Fibroblast of upper back skin (primary cell): ENCODE results near the gene KPNA2.
"Not testable (repeated sequence)": the region's sequence is repeated elsewhere in the genome, so short reads cannot be mapped to it uniquely, and the experiment has no call there.

Experiments used
- DNase-seq: peaks from one replicate; pipeline ENCODE4 v3.0.0-alpha.2; 2013

KPNA2 gene

DNA sequence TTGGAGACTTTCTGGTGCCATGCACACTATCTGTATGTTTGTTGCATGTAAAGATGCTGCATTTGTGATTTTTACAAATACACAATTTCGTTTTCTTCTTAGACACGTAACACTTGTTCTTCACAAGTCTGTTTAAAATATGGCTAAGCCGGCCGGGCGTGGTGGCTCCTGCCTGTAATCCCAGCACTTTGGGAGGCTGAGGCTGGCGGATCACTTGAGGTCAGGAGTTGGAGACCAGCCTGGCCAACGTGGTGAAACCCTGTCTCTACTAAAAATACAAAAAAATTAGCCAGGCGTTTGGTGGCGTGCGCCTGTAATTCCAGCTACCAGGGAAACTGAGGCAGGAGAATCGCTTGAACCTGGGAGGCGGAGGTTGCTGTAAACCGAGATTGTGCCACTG lies 14.7 kb upstream of the KPNA2 start:
- DNase-seq, result not testable (repeated sequence)

DNA sequence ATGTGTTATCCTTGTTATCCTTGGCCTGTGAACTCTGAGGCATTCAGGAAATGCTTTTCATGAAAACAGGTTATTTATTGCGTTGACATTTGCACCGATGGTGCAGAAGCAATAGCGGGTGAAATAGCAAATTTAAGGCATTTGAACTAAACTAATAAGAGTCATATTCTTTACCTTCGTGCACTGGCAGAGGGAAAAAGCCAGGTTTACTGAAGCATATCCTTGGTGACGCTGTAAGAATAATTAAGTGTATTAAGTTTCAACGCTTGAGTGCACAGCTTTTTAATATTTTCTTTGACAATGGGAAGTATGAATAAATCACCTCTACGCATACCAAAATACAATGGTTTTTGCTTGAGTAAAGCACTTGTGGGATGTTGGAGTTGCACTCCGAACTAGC lies 13.6 kb upstream of the KPNA2 start:
- DNase-seq, result no peak

GRCh38 chr17:68022547-68022946 lies 13.0 kb upstream of the KPNA2 start:
- not testable (repeated sequence) for DNase-seq

DNA sequence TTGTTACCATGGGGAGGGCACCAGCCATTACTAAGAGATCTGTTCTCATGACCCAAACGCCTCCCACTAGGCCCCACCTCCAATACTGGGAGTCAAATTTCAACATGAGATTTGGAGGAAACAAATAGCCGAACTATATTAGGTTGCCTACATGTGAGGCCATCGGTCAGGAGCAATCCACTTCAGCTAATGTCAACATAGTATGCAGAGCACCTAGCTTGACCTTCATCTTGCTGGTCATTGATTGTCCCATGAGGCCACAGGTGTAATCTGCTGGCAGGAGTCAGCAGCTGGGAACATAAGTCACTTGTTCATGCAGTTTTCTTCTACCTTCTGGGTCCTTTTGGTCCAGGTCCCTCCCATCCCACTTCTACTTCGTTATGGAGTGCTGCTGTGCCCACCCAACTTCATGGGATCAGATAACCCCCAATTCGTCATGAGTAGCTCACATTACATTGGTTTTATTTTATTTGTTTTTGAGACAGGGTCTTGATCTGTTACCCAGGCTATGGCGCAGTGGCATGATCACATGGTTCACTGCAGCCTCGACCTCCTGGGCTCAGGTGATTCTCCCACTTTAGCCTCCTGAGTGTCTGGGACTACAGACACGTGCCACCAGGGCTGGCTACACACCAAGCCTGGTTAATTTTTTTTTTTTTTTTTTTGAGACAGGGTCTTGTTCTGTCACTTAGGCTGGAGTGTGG lies 5.9 kb upstream of the KPNA2 start:
- no peak for DNase-seq

- peak; percentile 77 for DNase-seq
Measured at GRCh38 chr17:68033636-68034451, 1.7 kb upstream of the KPNA2 start.

- DNase-seq, result no peak
Measured at GRCh38 chr17:68034452-68034776, 1.1 kb upstream of the KPNA2 start.

DNA sequence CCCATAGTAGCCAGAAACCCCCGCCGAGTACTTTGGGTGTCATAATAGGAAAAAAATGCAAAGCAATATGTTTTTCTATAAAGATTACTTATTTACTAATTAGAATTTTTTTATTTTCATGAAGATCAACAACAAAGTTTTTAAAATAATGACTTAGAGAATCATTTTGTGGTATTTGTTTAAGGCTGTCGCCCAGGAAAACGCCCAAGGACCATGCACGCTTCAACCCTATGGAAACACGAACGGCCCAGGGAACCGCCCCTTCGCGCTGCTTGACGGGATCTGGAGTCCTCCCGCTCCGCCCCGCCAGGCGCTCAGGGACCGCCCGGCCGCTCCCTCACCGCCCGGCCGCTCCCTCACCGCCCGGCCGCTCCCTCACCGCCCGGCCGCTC lies 408 bp upstream of the KPNA2 start:
- no peak for DNase-seq

- peak; percentile 35 for DNase-seq
Measured at GRCh38 chr17:68036304-68037147, 991 bp downstream of the KPNA2 start.

DNA sequence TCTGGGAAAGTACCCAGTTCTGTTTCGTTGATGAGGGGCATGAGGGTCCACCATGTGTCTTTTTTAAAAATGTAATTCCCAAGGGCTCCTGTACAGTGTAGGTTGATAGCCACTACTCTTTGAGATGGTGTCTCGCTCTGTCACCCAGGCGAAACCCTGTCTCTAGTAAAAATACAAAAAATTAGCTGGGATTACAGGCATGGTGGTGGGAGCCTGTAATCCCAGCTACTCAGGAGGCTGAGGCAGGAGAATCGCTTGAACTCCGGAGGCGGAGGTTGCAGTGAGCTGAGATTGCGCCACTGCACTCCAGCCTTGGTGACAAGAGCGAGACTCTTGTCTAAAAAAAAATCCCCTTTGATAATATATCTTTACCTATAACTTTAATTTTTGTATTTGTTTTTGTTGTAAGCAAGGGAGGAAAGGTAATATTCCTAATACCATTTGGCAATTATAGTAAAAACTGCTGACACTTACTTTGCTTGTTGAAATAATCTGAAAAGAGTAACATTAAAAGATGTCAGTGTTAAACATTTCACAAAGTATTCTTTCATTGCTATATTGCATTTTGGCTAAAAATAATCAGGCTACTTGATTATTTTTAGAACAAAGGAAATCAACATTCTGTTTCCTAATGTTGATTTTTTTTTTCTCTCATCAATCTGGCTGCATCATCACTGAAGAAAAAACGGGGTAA lies 11.8 kb downstream of the KPNA2 start:
- no peak for DNase-seq

DNA sequence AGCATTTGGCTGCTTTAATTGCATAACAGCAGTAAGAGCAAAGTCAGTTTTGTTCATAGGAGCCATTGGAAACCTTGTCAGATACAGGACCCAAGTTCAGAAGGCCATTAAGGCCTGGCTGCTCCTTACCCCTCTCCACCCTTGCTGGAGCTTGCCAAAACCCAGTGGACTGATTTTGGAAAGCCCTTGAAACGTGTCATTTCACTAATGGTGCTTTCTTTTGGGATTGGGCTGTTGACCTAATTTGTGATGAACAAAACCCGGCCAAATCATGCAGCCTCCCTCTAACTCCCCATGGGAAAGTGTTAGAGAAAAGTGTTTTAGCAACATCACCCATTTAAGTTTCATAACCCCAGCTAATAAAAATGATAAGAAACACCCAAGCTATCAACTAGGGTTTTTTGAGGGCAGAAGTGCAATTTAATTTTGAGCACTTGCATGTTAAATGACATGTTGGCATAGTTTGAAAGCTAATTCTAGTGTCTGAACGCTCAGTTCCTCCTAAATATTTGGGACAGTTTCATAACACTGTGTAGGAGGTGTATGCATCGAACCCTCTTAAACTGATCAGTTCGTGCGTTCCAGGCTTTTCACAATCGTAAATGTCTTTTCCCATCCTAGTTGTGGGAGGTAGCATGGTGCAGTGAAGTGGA lies 12.5 kb downstream of the KPNA2 start:
- DNase-seq, result not testable (repeated sequence)

- DNase-seq, result peak; percentile 15
Measured at GRCh38 chr17:68048996-68049395, 13.5 kb downstream of the KPNA2 start.

DNA sequence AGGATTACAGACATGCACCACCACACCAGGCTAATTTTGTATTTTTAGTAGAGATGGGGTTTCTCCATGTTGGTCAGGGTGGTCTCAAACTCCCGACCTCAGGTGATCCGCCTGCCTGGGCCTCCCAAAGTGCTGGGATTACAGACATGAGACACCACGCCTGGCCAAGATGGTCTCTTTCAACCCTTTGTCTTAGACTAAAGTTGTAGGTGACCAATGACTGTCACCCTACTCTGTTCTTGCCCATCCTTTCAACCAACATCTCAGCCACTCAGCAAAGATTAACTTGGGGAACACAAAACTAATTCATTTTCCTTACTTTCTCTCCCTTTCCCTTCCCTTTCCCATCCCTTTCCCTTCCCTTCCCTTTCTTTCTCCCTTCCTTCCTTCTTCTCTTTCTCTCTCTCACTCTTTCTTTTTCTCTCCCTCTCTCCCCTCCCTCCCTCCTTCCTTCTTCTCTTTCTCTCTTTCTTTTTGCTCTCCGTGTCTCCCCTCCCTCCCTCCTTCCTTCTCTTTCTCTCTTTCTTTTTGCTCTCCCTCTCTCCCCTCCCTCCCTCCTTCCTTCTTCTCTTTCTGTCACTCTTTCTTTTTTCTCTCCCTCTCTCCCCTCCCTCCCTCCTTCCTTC lies 14.4 kb downstream of the KPNA2 start:
- not testable (repeated sequence) for DNase-seq

DNA sequence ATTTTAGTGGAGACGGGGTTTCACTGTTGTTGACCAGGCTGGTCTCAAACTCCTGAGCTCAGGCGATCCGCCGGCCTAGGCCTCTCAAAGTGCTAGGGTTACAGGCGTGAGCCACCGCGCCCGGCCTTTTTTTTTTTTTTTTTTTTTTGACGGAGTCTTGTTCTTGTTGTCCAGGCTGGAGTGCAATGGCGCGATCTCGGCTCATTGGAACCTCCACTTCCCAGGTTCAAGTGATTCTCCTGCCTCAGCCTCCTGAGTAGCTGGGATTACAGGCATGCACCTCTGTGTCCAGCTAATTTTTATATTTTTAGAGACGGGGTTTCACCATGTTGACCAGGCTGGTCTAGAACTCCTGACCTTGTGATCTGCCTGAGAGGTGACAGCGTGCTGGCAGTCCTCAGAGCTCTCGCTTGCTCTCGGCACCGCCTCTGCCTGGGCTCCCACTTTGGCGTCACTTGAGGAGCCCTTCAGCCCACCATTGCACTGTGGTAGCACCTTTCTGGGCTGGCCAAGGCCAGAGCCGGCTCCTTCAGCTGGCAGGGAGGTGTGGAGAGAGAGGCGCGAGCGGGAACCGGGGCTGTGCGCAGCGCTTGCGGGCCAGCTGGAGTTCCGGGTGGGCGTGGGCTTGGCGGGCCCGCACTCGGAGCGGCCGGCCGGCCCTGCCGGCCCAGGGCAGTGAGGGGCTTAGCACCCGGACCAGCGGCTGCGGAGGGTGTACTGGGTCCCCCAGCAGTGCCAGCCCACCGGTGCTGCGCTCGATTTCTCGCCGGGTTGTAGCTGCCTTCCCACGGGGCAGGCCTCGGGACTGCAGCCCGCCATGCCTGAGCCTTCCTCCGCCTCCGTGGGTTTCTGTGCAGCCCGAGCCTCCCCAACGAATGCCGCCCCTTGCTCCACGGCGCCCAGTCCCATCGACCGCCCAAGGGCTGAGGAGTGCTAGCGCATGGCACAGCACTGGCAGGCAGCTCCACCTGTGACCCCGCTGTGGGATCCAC lies 16.1 kb downstream of the KPNA2 start:
- not testable (repeated sequence) for DNase-seq

- peak; percentile 21 for DNase-seq
Measured at GRCh38 chr17:68052810-68053209, 17.3 kb downstream of the KPNA2 start.

GRCh38 chr17:68053231-68054013 lies 17.9 kb downstream of the KPNA2 start:
- peak; percentile 93 for DNase-seq

GRCh38 chr17:68054296-68054900 lies 18.9 kb downstream of the KPNA2 start:
- DNase-seq, result peak; percentile 87

GRCh38 chr17:68057531-68057952 lies 22.0 kb downstream of the KPNA2 start:
- DNase-seq, result peak; percentile 22

DNA sequence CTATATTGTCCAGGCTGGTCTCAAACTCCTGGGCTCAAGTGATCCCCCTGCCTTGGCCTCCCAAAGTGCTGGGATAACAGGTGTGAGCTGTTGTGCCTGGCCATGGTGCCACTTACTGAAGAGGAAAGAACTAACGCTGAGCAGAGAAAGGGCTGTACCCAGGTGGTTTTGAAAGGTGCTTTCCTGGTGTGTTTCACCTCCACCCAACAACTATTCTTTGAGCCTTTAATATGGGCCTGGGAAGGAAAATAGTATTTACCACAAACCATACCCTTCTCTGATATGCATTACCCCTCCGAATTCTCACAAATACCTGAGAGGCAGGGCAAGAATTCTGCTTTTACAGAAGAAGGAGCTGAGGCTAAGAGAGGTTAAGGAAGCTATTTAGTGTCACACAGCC lies 24.8 kb downstream of the KPNA2 start:
- DNase-seq, result no peak
